ENCODE data around the gene ANKRD55.

DNA sequence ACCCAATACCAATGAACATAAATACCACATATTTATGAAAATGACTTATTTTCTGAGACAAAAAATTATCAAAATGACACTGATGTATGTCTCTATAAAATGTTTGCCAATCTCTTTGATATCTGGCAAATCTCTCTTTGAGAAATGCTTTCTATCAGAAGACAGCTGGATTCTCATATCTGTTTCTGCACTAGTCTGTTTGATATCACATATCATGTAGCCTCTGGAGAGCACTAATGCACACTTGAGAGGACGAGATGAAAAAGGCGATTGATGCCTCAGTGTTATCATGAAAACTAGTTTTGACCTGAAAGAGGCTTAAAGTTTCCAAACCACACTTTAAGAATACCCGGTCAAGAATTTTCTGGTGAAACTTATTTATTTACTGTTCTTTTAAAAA lies 29.1 kb upstream of the ANKRD55 start:
- TF ChIP-seq, protein P1, sequence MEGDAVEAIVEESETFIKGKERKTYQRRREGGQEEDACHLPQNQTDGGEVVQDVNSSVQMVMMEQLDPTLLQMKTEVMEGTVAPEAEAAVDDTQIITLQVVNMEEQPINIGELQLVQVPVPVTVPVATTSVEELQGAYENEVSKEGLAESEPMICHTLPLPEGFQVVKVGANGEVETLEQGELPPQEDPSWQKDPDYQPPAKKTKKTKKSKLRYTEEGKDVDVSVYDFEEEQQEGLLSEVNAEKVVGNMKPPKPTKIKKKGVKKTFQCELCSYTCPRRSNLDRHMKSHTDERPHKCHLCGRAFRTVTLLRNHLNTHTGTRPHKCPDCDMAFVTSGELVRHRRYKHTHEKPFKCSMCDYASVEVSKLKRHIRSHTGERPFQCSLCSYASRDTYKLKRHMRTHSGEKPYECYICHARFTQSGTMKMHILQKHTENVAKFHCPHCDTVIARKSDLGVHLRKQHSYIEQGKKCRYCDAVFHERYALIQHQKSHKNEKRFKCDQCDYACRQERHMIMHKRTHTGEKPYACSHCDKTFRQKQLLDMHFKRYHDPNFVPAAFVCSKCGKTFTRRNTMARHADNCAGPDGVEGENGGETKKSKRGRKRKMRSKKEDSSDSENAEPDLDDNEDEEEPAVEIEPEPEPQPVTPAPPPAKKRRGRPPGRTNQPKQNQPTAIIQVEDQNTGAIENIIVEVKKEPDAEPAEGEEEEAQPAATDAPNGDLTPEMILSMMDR (IDR thresholded peaks at IDR 0.05), result no peak
- TF ChIP-seq POLR2AphosphoS5 (IDR thresholded peaks at IDR 0.05), result no peak

Measured in transverse colon (tissue), 4 donors.